Cardiac septum (tissue), 1 donor: ENCODE measurements around the gene MEIS1. TPM values are rescaled to one million over a fixed set of nuclear protein-coding genes. Genes with fewer than 3 reads are reported as not detected.

ENCODE experiments used
- DNase-seq: peaks from one replicate; pipeline ENCODE4 v3.0.0-alpha.2; 2020; ENCODE audit warnings: low spot score
- intact Hi-C: fragments of 100-400 bp; cut with DNase I; formaldehyde crosslinking; loops from one replicate; pipeline ENCODE4 v1.14.0; 2022
- total RNA-seq: library from RNA; stranded (reverse); fragmentation: NEBNext Ultra II Directional; extraction: Animal tissue kit (Norgen Biotek cat#: 25700); gene quantifications from one replicate; pipeline ENCODE4 v1.2.1, GENCODE V29; 2021
- donor health status: DM: no; HTN: no; CAD: no.

Gene MEIS1
- total RNA-seq, 1 donor from 2014 or later = 24.7 TPM

- intact Hi-C loops = no loop called here
Measured at GRCh38 chr2:66547887-66548286, 113.0 kb downstream of the MEIS1 start.

GRCh38 chr2:66548422-66548821 is 113.5 kb downstream of the MEIS1 start:
- no peak for DNase-seq
- intact Hi-C loops = no loop called here

More at GRCh38 chr2:66547887-66548286, 113.0 kb downstream of the MEIS1 start:
- DNase-seq = no peak

DNA sequence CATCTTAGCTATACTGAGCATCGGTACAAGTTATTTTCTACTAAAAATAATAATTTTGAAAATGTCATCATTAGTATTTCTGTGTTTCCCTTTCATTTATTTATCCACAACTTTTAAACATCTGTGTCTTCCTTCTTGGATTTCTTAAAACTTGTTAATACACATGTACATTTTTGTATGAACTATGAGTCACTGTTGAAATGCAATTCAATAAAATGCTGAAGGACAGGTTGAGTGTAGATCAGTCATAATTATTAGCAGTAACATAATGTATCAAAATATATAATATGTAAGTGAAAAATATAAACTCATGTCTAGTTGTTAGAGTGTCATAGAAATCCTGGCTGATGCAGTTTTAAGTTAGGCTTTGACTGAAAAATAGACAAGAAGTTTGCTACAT is 115.9 kb downstream of the MEIS1 start:
- no peak for DNase-seq
- intact Hi-C loops = no loop called here

GRCh38 chr2:66553370-66553769 is 118.4 kb downstream of the MEIS1 start:
- no peak for DNase-seq
- intact Hi-C loops = no loop called here

DNA sequence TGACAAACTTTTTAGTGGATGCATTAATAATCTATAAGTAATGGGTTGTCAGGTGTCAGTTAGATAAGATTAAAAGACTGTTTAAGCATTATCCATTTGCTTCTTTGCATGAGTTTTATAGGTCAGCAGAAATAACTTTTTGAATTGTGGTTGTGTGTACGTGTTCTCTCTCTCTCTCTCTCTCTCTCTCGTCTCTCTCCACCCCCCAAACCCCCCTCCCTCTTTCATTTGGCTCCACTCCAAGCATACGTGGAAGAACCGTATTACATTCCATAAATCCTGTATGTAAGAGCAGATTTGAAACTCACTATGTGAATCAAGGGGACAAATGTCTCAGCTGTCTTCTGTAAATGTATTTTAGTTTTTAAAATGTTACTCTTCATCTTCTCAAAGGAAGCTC is 120.2 kb downstream of the MEIS1 start:
- no peak for DNase-seq
- intact Hi-C loops = no loop called here

GRCh38 chr2:66555501-66556324 is 120.8 kb downstream of the MEIS1 start:
- intact Hi-C loops = no loop called here
- DNase-seq = no peak

DNA sequence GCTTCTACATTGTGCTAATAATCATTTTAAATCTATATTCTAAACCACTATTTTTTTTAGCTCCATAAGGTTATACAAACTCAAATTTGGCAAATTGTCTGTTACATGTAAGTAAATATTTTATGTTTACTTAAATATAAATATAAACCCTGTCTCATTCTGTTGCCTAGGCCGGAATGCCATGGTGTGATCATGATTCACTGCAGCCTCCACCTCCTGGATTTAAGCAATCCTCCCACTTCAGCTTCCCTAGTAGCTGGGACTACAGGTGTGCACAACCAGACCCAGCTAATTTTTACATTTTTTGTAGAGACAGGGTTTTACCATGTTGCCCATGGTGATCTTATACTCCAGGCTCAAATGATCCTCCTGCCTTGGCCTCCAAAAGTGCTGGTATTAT is 124.7 kb downstream of the MEIS1 start:
- intact Hi-C loops = no loop called here
- no peak for DNase-seq

DNA sequence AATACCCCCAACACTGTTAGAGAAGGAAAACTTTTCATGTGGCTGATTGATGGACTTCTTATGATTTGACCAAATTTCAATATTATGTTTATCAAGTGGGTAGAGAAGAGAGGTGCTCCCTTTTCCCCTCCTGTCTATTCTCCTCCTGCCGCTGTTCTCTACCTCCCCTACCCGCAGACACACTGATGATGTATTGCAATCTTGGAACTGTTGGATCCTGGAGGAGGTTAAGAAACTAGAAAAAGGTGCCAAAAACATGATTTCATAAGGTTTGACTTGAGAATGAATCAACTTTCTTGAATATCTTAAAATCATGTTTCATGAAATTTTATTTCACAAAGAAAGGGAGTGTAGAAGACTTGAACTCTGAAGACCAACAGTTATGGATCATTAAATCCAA is 125.8 kb downstream of the MEIS1 start:
- intact Hi-C loops = no loop called here
- no peak for DNase-seq

DNA sequence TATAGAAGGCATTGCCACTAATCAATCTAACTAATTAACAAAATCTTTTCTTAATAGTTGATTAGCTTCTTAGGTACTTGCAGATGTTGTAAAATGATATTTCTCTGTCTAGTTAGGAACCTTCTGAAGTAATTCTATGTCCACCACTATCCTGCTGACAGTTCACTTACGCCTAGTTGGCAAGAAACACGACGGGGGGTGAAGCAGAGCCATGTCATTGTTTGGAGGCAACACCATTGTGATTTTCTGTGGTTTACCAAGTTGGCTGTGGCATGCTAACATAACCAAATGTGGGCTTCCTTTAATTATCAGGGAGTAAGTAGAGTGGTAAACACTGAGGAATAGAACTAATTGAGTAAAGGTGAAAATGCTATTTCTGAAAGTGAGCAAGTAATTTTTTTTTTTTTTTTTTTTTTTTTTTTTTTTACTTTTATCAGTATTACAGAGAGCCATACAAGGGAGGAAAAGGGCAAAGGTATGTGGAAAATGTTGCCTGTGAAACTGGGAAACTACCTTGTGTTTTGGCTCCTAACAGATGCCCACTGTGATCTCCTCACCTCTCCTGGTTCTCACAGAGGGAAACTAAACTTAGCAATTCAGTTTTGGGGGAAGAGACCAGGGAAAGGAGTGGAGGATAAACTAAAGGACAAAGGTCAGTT is 126.8 kb downstream of the MEIS1 start:
- no peak for DNase-seq
- intact Hi-C loops = no loop called here

- no peak for DNase-seq
- intact Hi-C loops = no loop called here
Measured at GRCh38 chr2:66562304-66562685, 127.4 kb downstream of the MEIS1 start.

DNA sequence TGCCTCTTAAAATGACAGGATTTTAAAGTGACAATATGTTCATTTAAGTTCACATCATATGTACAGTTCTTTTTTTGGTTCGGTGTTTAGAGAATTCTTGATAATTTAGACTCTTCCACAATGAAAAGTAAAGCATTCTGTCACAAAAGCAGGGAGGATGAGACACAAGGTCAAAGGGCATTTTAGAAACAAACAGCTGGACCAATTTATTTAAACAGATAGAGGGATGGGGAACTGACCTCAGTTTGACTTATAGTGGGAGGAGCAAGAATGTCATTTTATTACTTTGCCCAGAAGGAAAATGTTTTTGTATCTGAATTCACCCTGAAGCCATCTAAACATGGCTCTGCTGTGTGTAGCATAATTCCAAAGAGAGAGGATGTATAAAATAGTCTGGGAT is 128.5 kb downstream of the MEIS1 start:
- DNase-seq = no peak
- intact Hi-C loops = no loop called here

DNA sequence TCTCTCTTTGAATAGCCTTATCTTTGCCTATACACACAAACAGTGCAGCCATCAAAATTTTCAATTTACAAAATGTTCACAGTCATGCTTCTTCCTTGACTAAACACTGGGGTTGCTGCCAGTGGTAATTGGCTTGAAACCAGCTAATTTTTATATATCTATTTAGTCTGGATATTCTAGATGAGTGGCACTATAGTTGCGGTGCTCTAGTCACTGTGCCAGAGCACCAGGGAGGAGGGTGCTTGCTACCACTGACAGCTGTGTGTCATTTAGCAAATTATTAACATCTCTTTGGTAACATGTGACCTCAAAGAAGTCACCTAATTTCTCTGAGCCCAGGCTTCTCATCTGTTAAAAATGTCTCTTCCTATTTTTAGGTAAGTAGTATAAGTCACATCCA is 130.4 kb downstream of the MEIS1 start:
- intact Hi-C loops = no loop called here

DNA sequence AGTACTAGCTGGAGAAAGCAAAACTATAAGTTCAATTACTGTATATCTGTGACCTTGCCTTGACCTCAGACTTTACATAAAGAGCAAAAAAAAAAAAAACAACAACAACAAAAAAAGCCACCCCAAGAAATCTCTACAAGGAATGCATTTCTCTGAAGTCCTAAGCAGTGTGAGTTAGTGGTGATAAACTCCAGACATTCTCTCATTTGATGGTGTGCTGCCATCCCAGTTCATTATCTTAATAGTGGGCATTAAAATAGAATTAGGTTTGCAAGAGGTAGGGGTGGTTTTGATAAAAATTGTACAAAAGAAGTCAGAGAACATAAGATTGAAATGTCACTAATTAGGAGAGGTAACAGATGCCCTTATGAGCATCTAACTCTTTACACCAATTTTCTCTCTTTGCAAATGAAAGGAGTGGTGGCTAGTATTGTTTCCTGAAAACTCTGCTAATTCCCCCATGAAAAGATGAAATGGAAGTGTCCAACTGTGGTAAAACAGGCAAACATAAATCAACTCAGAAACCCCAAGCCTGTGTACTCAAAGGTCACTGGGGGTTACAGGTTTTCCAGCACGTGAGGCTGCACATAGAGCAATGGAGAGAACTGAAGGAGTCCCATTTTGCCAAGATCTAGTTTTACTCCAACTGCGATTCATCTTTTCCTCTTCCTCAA is 131.9 kb downstream of the MEIS1 start:
- intact Hi-C loops = no loop called here
- no peak for DNase-seq

More for the DNA sequence above, 130.4 kb downstream of the MEIS1 start:
- no peak for DNase-seq

DNA sequence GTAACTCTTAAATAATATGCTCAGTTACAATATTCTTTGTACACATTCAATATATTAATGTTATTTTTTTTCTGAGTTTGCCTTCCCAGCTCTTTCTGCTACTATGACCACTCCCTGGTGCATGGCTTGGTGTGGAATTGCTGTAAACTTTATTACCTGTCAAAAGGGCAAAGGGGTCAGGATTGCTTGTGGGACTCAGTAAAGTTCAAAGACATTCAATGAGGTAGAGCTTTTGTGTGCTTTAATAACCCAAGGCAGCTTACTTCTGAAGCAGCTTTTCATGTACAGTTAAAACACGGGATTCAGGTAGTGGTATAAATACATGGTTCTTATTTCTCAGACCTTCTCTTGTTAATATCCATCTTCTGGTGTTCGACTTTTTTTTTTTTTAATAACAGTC is 132.8 kb downstream of the MEIS1 start:
- intact Hi-C loops = no loop called here
- DNase-seq = no peak

GRCh38 chr2:66568650-66569300 is 133.8 kb downstream of the MEIS1 start:
- DNase-seq = no peak
- intact Hi-C loops = no loop called here

- no peak for DNase-seq
- intact Hi-C loops = no loop called here
Measured at GRCh38 chr2:66569321-66569851, 134.5 kb downstream of the MEIS1 start.

GRCh38 chr2:66569974-66570373 is 135.0 kb downstream of the MEIS1 start:
- intact Hi-C loops = no loop called here
- DNase-seq = no peak

GRCh38 chr2:66570471-66570870 is 135.5 kb downstream of the MEIS1 start:
- DNase-seq = no peak
- intact Hi-C loops = no loop called here

- no peak for DNase-seq
- intact Hi-C loops = no loop called here
Measured at GRCh38 chr2:66571918-66572317, 137.0 kb downstream of the MEIS1 start.

DNA sequence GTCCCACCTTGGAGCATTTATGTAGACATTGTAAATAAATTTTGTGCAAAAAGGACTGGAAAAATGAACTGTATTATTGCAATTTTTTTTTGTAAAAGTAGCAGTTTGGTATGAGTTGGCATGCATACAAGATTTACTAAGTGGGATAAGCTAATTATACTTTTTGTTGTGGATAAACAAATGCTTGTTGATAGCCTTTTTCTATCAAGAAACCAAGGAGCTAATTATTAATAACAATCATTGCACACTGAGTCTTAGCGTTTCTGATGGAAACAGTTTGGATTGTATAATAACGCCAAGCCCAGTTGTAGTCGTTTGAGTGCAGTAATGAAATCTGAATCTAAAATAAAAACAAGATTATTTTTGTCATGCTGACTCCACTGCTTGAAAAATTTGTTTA is 137.5 kb downstream of the MEIS1 start:
- no peak for DNase-seq
- intact Hi-C loops = no loop called here
